ENCODE results near the gene PSMA3.
A peak's percentile ranks its signal among the peaks of the same experiment; 100 is the strongest.

The PSMA3 gene

GRCh38 chr14:58297412-58297761, 52.7 kb downstream of the PSMA3 start:
- Mint-ChIP-seq H3K27ac (ENCODE audit: low read depth) (no peak overlapping the region), H3K4me3 (no peak overlapping the region), H3K36me3 (ENCODE audit: insufficient read depth) (peaks cover 51% of the 10 kb centered on the region), H3K9me3 (no peaks in the 10 kb centered on the region), H3K4me1 (peaks cover 39% of the 10 kb centered on the region), H3K27me3 (no peaks in the 10 kb centered on the region)
- no peak for DNase-seq (ENCODE audit: low spot score in 2 of 2)
- ATAC-seq (replicated peaks; ENCODE audit: extremely low read depth, poor library complexity, severe bottlenecking): no peak

- ATAC-seq (replicated peaks; ENCODE audit: extremely low read depth, poor library complexity, severe bottlenecking): peak; percentile 86
- peaks cover 34% of the 10 kb centered on the region for H3K4me1 Mint-ChIP-seq
- H3K4me3 Mint-ChIP-seq: no peak overlapping the region
Observed at GRCh38 chr14:58297762-58298476, 53.3 kb downstream of the PSMA3 start.

GRCh38 chr14:58298477-58299400, 54.1 kb downstream of the PSMA3 start, which contains the start of gene ARID4A:
TSS of gene ARID4A (plus strand) at chr14:58298555. CDS start at chr14:58299855, 1,300 bp downstream.
- no peak within 1 kb of the TSS for H3K4me3 Mint-ChIP-seq

More at GRCh38 chr14:58297762-58298476, 53.3 kb downstream of the PSMA3 start:
- peak; percentile 93 to 97 for DNase-seq (ENCODE audit: low spot score in 2 of 2)
- Mint-ChIP-seq H3K27me3 (no peaks in the 10 kb centered on the region), H3K9me3 (no peaks in the 10 kb centered on the region), H3K27ac (ENCODE audit: low read depth) (no peak overlapping the region), H3K36me3 (ENCODE audit: insufficient read depth) (peaks cover 49% of the 10 kb centered on the region)

GRCh38 chr14:58299401-58300330, 55.0 kb downstream of the PSMA3 start:
- Mint-ChIP-seq H3K27ac (ENCODE audit: low read depth) (peak overlapping the region; percentile 92), H3K9me3 (no peaks in the 10 kb centered on the region), H3K4me1 (peaks cover 22% of the 10 kb centered on the region), H3K36me3 (ENCODE audit: insufficient read depth) (peaks cover 36% of the 10 kb centered on the region), H3K4me3 (no peak overlapping the region), H3K27me3 (no peaks in the 10 kb centered on the region)
- ATAC-seq (replicated peaks; ENCODE audit: extremely low read depth, poor library complexity, severe bottlenecking) (no peak), DNase-seq (ENCODE audit: low spot score in 2 of 2) (no peak)

More at GRCh38 chr14:58298477-58299400, 54.1 kb downstream of the PSMA3 start, which contains the start of gene ARID4A:
- peaks cover 45% of the 10 kb centered on the region for H3K36me3 Mint-ChIP-seq (ENCODE audit: insufficient read depth)
- H3K27me3 Mint-ChIP-seq: no peaks in the 10 kb centered on the region
- no peaks in the 10 kb centered on the region for H3K9me3 Mint-ChIP-seq
- ATAC-seq (replicated peaks; ENCODE audit: extremely low read depth, poor library complexity, severe bottlenecking) (no peak), DNase-seq (ENCODE audit: low spot score in 2 of 2) (peak in 1 of 2 donors; percentile 63)
- H3K4me1 Mint-ChIP-seq: peaks cover 31% of the 10 kb centered on the region
- peak within 1 kb of the TSS; percentile 92 for H3K27ac Mint-ChIP-seq (ENCODE audit: low read depth)

- Mint-ChIP-seq H3K9me3 (no peaks in the 10 kb centered on the region), H3K27ac (ENCODE audit: low read depth) (peak overlapping the region; percentile 13)
Observed at GRCh38 chr14:58301416-58301815, 56.8 kb downstream of the PSMA3 start.

GRCh38 chr14:58305730-58306129, 61.1 kb downstream of the PSMA3 start:
- Mint-ChIP-seq H3K36me3 (ENCODE audit: insufficient read depth) (peaks cover 35% of the 10 kb centered on the region), H3K4me1 (peaks cover 22% of the 10 kb centered on the region), H3K27me3 (no peaks in the 10 kb centered on the region)

More at GRCh38 chr14:58301416-58301815, 56.8 kb downstream of the PSMA3 start:
- Mint-ChIP-seq H3K36me3 (ENCODE audit: insufficient read depth) (peaks cover 31% of the 10 kb centered on the region), H3K27me3 (no peaks in the 10 kb centered on the region), H3K4me3 (no peak overlapping the region), H3K4me1 (peaks cover 15% of the 10 kb centered on the region)
- ATAC-seq (replicated peaks; ENCODE audit: extremely low read depth, poor library complexity, severe bottlenecking): no peak
- no peak for DNase-seq (ENCODE audit: low spot score in 2 of 2)

GRCh38 chr14:58307597-58308316, 63.1 kb downstream of the PSMA3 start:
- H3K9me3 Mint-ChIP-seq: no peaks in the 10 kb centered on the region
- H3K4me1 Mint-ChIP-seq: peaks cover 22% of the 10 kb centered on the region
- DNase-seq (ENCODE audit: low spot score in 2 of 2) (no peak), ATAC-seq (replicated peaks; ENCODE audit: extremely low read depth, poor library complexity, severe bottlenecking) (no peak)
- H3K4me3 Mint-ChIP-seq: no peak overlapping the region
- H3K27ac Mint-ChIP-seq (ENCODE audit: low read depth): no peak overlapping the region
- H3K27me3 Mint-ChIP-seq: no peaks in the 10 kb centered on the region
- peaks cover 35% of the 10 kb centered on the region for H3K36me3 Mint-ChIP-seq (ENCODE audit: insufficient read depth)

More at GRCh38 chr14:58305730-58306129, 61.1 kb downstream of the PSMA3 start:
- H3K9me3 Mint-ChIP-seq: no peaks in the 10 kb centered on the region
- no peak overlapping the region for H3K4me3 Mint-ChIP-seq
- H3K27ac Mint-ChIP-seq (ENCODE audit: low read depth): no peak overlapping the region
- ATAC-seq (replicated peaks; ENCODE audit: extremely low read depth, poor library complexity, severe bottlenecking) (no peak), DNase-seq (ENCODE audit: low spot score in 2 of 2) (no peak)

GRCh38 chr14:58309086-58309485, 64.4 kb downstream of the PSMA3 start:
- no peak for ATAC-seq (replicated peaks; ENCODE audit: extremely low read depth, poor library complexity, severe bottlenecking)
- no peaks in the 10 kb centered on the region for H3K9me3 Mint-ChIP-seq
- peaks cover 33% of the 10 kb centered on the region for H3K36me3 Mint-ChIP-seq (ENCODE audit: insufficient read depth)
- no peak for DNase-seq (ENCODE audit: low spot score in 2 of 2)
- H3K27me3 Mint-ChIP-seq: no peaks in the 10 kb centered on the region
- no peak overlapping the region for H3K27ac Mint-ChIP-seq (ENCODE audit: low read depth)
- H3K4me3 Mint-ChIP-seq: no peak overlapping the region
- peaks cover 30% of the 10 kb centered on the region for H3K4me1 Mint-ChIP-seq

- Mint-ChIP-seq H3K4me3 (no peak overlapping the region), H3K36me3 (ENCODE audit: insufficient read depth) (peaks cover 33% of the 10 kb centered on the region), H3K4me1 (peaks cover 22% of the 10 kb centered on the region), H3K27me3 (no peaks in the 10 kb centered on the region), H3K27ac (ENCODE audit: low read depth) (no peak overlapping the region), H3K9me3 (no peaks in the 10 kb centered on the region)
- ATAC-seq (replicated peaks; ENCODE audit: extremely low read depth, poor library complexity, severe bottlenecking) (no peak), DNase-seq (ENCODE audit: low spot score in 2 of 2) (no peak)
Observed at GRCh38 chr14:58313699-58314098, 69.1 kb downstream of the PSMA3 start.

- no peak overlapping the region for H3K4me3 Mint-ChIP-seq
- H3K9me3 Mint-ChIP-seq: no peaks in the 10 kb centered on the region
- ATAC-seq (replicated peaks; ENCODE audit: extremely low read depth, poor library complexity, severe bottlenecking) (no peak), DNase-seq (ENCODE audit: low spot score in 2 of 2) (no peak)
- H3K27ac Mint-ChIP-seq (ENCODE audit: low read depth): no peak overlapping the region
- H3K36me3 Mint-ChIP-seq (ENCODE audit: insufficient read depth): peaks cover 44% of the 10 kb centered on the region
- no peaks in the 10 kb centered on the region for H3K27me3 Mint-ChIP-seq
- H3K4me1 Mint-ChIP-seq: peaks cover 7% of the 10 kb centered on the region
Observed at GRCh38 chr14:58315606-58316005, 71.0 kb downstream of the PSMA3 start.
